T-helper 1 cell treated with Interleukin-12 subunit alpha and Interleukin-12 subunit beta and Interleukin-4 antibody, amounts not matched to agents 30 μg/mL and 1 μg/mL, for 36 hours (primary cell): ENCODE results near the gene PLPP6.

ENCODE experiments used
- H3K27ac Mint-ChIP-seq: one replicate; pipeline ENCODE4 v1.8.0; 2021; ENCODE audit warnings: mild to moderate bottlenecking, mixed read lengths
- H3K27me3 Mint-ChIP-seq: one replicate; pipeline ENCODE4 v1.8.0; 2021; ENCODE audit warnings: low read depth, mixed read lengths
- H3K36me3 Mint-ChIP-seq: one replicate; pipeline ENCODE4 v1.8.0; 2021; ENCODE audit warnings: low read depth, mixed read lengths
- H3K4me1 Mint-ChIP-seq: one replicate; pipeline ENCODE4 v1.8.0; 2021; ENCODE audit warnings: low read depth, mixed read lengths
- H3K4me3 Mint-ChIP-seq: one replicate; pipeline ENCODE4 v1.8.0; 2021; ENCODE audit warnings: mild to moderate bottlenecking, moderate library complexity, mixed read lengths
- H3K9me3 Mint-ChIP-seq: one replicate; pipeline ENCODE4 v1.8.0; 2021; ENCODE audit warnings: mixed read lengths

PLPP6 gene

DNA sequence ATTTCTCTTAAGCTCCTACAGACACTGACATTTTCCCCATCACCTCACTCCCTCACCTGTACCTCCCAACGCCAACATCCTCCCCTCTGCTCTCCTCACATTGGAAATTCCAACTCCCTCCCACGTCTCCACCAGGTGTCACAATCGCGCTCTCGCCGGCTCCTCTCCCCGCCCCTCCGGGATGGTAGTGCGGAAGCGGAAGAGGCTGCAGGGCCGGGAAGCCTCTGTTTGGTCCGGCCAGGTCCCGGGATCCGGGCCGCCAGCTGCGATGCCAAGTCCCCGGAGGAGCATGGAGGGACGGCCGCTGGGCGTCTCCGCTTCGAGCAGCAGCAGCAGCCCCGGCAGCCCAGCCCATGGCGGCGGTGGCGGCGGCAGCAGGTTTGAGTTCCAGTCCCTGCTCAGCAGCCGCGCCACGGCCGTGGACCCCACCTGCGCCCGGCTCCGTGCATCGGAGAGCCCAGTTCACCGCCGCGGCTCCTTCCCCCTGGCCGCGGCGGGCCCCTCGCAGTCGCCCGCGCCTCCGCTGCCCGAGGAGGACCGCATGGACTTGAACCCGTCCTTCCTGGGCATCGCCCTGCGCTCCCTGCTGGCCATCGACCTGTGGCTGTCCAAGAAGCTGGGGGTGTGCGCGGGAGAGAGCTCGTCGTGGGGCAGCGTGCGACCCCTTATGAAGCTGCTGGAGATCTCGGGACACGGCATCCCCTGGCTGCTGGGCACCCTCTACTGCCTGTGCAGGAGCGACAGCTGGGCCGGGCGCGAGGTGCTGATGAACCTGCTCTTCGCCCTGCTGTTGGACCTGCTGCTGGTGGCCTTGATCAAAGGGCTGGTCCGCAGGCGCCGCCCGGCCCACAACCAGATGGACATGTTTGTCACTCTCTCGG, at the start of gene PLPP6:
Gene PLPP6 (plus strand): TSS at position 187 of the 881 bp plus-strand sequence. CDS start 82 bp downstream, at position 269.
- Mint-ChIP-seq H3K27ac (peak within 1 kb of the TSS; percentile 79), H3K36me3 (peaks cover 4% of the 10 kb centered on the region), H3K9me3 (no peaks in the 10 kb centered on the region), H3K4me3 (peak within 1 kb of the TSS; percentile 90), H3K4me1 (peaks cover 50% of the 10 kb centered on the region), H3K27me3 (peaks cover 8% of the 10 kb centered on the region)

- H3K27me3 Mint-ChIP-seq, result peaks cover 9% of the 10 kb centered on the region
- H3K9me3 Mint-ChIP-seq, result peaks cover 7% of the 10 kb centered on the region
- no peaks in the 10 kb centered on the region for H3K36me3 Mint-ChIP-seq
- H3K4me3 Mint-ChIP-seq, result no peak overlapping the region
- peaks cover 10% of the 10 kb centered on the region for H3K4me1 Mint-ChIP-seq
- H3K27ac Mint-ChIP-seq, result no peak overlapping the region
These were observed 47.5 kb upstream of the PLPP6 start for GRCh38 chr9:4614627-4615026.

DNA sequence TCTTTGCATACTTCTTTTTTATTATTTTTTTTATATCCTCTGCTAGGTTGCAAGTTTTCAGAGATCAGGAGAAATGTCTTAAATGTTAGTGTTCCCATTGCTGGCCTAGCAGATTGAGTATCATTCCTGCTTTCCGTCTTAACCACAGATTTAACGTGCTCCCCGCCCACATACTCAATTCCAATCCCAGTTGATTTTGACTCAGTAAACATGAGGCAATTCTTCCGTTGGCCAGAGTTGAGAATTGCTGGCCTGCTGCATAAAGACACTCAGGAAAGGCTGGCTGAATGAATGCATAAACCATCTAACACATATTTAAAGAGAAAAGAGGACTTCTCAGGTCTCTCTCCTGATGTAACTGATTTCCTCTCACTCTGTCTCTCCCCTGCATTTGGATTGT, 46.8 kb upstream of the PLPP6 start:
- H3K27ac Mint-ChIP-seq, result no peak overlapping the region
- peaks cover 2% of the 10 kb centered on the region for H3K36me3 Mint-ChIP-seq
- H3K9me3 Mint-ChIP-seq, result peaks cover 10% of the 10 kb centered on the region
- H3K27me3 Mint-ChIP-seq, result peaks cover 9% of the 10 kb centered on the region
- H3K4me3 Mint-ChIP-seq, result no peak overlapping the region
- peaks cover 16% of the 10 kb centered on the region for H3K4me1 Mint-ChIP-seq

DNA sequence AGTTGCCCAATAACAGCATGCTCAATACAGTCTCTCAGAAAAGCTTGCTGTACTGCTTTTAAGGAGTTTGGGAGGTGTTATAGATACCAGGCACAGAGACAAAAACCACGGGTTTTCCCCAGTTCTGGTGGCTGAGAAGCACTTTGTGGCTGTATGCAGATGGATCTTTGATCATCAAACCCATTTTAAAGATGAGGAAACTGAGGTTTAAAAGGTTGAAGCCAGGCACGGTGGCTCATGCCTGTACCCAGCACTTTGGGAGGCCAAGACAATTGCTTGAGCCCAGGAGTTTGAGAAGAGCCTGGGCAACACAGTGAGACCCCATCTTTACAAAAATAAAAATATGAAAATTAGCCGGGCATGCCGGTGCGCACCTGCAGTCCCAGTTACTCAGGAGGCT, 46.3 kb upstream of the PLPP6 start:
- peaks cover 5% of the 10 kb centered on the region for H3K36me3 Mint-ChIP-seq
- H3K4me3 Mint-ChIP-seq, result no peak overlapping the region
- H3K27me3 Mint-ChIP-seq, result peaks cover 9% of the 10 kb centered on the region
- no peak overlapping the region for H3K27ac Mint-ChIP-seq
- H3K4me1 Mint-ChIP-seq, result peaks cover 20% of the 10 kb centered on the region
- H3K9me3 Mint-ChIP-seq, result peaks cover 15% of the 10 kb centered on the region

- Mint-ChIP-seq H3K36me3 (peaks cover 5% of the 10 kb centered on the region), H3K4me3 (no peak overlapping the region), H3K27ac (no peak overlapping the region), H3K27me3 (peaks cover 4% of the 10 kb centered on the region), H3K4me1 (peaks cover 23% of the 10 kb centered on the region), H3K9me3 (peaks cover 9% of the 10 kb centered on the region)
These were observed 44.3 kb upstream of the PLPP6 start for GRCh38 chr9:4617752-4618151.

GRCh38 chr9:4618700-4619099, 43.4 kb upstream of the PLPP6 start:
- no peak overlapping the region for H3K4me3 Mint-ChIP-seq
- H3K9me3 Mint-ChIP-seq, result peaks cover 9% of the 10 kb centered on the region
- peaks cover 5% of the 10 kb centered on the region for H3K36me3 Mint-ChIP-seq
- peaks cover 4% of the 10 kb centered on the region for H3K27me3 Mint-ChIP-seq
- H3K4me1 Mint-ChIP-seq, result peaks cover 23% of the 10 kb centered on the region
- no peak overlapping the region for H3K27ac Mint-ChIP-seq

- no peak overlapping the region for H3K4me3 Mint-ChIP-seq
- peak overlapping the region; percentile 28 for H3K27ac Mint-ChIP-seq
- H3K4me1 Mint-ChIP-seq, result peaks cover 20% of the 10 kb centered on the region
- H3K9me3 Mint-ChIP-seq, result peaks cover 9% of the 10 kb centered on the region
- H3K27me3 Mint-ChIP-seq, result peaks cover 4% of the 10 kb centered on the region
- H3K36me3 Mint-ChIP-seq, result peaks cover 5% of the 10 kb centered on the region
These were observed 41.9 kb upstream of the PLPP6 start for GRCh38 chr9:4620057-4620765.

- Mint-ChIP-seq H3K36me3 (peaks cover 5% of the 10 kb centered on the region), H3K27ac (no peak overlapping the region), H3K4me1 (peaks cover 16% of the 10 kb centered on the region), H3K4me3 (no peak overlapping the region), H3K27me3 (peaks cover 5% of the 10 kb centered on the region), H3K9me3 (peaks cover 9% of the 10 kb centered on the region)
These were observed 41.1 kb upstream of the PLPP6 start for GRCh38 chr9:4620881-4621555.

GRCh38 chr9:4622016-4622415, 40.1 kb upstream of the PLPP6 start:
- H3K4me1 Mint-ChIP-seq, result peaks cover 16% of the 10 kb centered on the region
- no peak overlapping the region for H3K27ac Mint-ChIP-seq
- H3K36me3 Mint-ChIP-seq, result peaks cover 5% of the 10 kb centered on the region

GRCh38 chr9:4630836-4631235, 31.3 kb upstream of the PLPP6 start:
- Mint-ChIP-seq H3K9me3 (no peaks in the 10 kb centered on the region), H3K4me3 (no peak overlapping the region), H3K36me3 (no peaks in the 10 kb centered on the region), H3K4me1 (peaks cover 2% of the 10 kb centered on the region), H3K27ac (no peak overlapping the region), H3K27me3 (peaks cover 4% of the 10 kb centered on the region)

More at GRCh38 chr9:4622016-4622415, 40.1 kb upstream of the PLPP6 start:
- peaks cover 9% of the 10 kb centered on the region for H3K9me3 Mint-ChIP-seq
- peaks cover 8% of the 10 kb centered on the region for H3K27me3 Mint-ChIP-seq
- H3K4me3 Mint-ChIP-seq, result no peak overlapping the region

- no peak overlapping the region for H3K27ac Mint-ChIP-seq
- peaks cover 10% of the 10 kb centered on the region for H3K27me3 Mint-ChIP-seq
- H3K4me3 Mint-ChIP-seq, result no peak overlapping the region
- no peaks in the 10 kb centered on the region for H3K36me3 Mint-ChIP-seq
- H3K4me1 Mint-ChIP-seq, result peaks cover 2% of the 10 kb centered on the region
- H3K9me3 Mint-ChIP-seq, result no peaks in the 10 kb centered on the region
These were observed 23.1 kb upstream of the PLPP6 start for GRCh38 chr9:4638968-4639367.

DNA sequence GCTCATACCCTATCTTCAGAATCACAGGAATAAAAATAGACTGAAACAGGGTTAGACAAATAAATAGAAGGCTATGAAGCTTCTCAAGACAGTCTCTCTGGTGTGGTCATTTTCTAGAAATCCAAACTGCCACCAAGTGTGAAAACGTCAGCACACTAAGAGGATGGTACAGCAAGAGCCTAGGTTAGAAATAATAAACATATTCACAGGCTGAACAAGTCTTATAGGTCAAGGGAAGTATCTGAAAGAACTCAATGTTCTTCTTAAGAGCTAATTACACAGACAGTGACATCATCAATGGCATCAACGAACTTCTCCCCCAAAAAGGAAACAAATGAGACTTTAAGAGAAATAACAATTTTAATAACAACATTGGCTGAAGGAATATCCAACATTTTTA, 22.7 kb upstream of the PLPP6 start:
- Mint-ChIP-seq H3K27ac (no peak overlapping the region), H3K9me3 (no peaks in the 10 kb centered on the region), H3K36me3 (no peaks in the 10 kb centered on the region), H3K4me1 (peaks cover 2% of the 10 kb centered on the region), H3K27me3 (peaks cover 10% of the 10 kb centered on the region), H3K4me3 (no peak overlapping the region)

GRCh38 chr9:4640027-4640426, 22.1 kb upstream of the PLPP6 start:
- H3K9me3 Mint-ChIP-seq, result no peaks in the 10 kb centered on the region
- no peak overlapping the region for H3K4me3 Mint-ChIP-seq
- H3K27me3 Mint-ChIP-seq, result peaks cover 10% of the 10 kb centered on the region
- peaks cover 2% of the 10 kb centered on the region for H3K4me1 Mint-ChIP-seq
- H3K36me3 Mint-ChIP-seq, result no peaks in the 10 kb centered on the region
- no peak overlapping the region for H3K27ac Mint-ChIP-seq

- H3K36me3 Mint-ChIP-seq, result no peaks in the 10 kb centered on the region
- no peaks in the 10 kb centered on the region for H3K9me3 Mint-ChIP-seq
- H3K27ac Mint-ChIP-seq, result no peak overlapping the region
- peaks cover 2% of the 10 kb centered on the region for H3K4me1 Mint-ChIP-seq
- H3K4me3 Mint-ChIP-seq, result no peak overlapping the region
- peaks cover 4% of the 10 kb centered on the region for H3K27me3 Mint-ChIP-seq
These were observed 19.7 kb upstream of the PLPP6 start for GRCh38 chr9:4642351-4642750.
